DMS53 (cell line): ENCODE results near the gene NBPF1.
"Not testable (repeated sequence)": the region's sequence is repeated elsewhere in the genome, so short reads cannot be mapped to it uniquely, and the experiment has no call there.

Source experiments
- DNase-seq: peaks from one replicate; lab custom pipeline; 2025; lab: John Stamatoyannopoulos, UW

NBPF1 gene

DNA sequence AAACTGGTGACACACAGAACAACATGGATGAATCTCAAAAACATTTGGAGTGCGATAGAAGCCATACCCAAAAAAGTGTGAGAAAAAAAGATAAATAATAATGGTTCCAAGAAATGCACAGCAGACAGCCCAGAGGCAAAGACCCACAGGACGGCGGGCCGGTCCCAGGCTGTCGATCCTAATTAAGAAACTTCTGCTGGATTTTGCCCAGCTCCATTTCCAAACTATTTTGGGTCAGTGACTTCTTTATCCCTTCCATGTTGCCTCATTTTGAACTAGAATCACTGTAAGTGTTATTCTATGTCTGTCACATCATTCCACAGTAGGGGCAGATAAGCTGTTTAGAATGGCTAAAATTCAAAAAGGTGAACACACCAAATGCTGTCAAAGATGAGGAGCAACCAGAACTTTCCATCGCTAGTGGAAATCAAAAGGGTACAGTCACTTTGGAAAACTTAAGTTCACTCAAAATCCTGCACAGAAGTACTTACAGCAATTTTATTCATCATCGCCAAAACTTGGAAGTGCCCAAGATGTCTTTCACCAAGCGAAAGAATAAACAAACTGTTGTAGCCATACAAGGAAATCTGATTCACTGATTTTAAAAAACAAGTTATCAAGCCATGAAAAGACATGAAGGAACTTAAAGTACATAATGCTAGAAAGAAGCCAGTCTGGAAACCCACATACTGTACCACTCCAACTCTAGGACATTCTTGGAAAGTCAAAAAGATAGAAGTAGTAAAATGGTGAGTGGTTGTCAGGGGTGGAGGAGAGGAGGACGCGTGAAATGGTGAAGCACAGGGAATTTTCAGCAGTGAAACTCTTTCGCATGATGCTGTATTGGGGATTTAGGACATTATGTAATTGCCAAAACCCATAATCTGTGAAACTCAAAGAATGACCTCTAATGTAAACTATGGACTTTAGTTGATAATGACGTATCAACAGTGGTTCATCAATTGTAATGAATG, 7.5 kb downstream of the NBPF1 start:
- no peak for DNase-seq

DNA sequence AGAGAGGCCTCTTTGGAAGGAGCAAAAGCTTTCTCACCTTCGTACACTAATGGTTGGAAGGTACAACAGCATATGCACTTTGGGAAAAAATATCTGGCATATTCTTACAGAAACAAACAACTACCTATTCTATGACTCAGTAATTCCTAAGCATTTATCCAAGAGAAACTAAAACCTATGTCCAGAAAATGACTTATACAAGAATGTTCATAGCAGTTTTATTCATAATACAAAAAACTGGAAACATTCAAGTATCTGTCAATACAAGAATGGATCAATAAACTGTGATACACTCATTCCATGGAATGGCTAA, 8.2 kb downstream of the NBPF1 start:
- DNase-seq: no peak

DNA sequence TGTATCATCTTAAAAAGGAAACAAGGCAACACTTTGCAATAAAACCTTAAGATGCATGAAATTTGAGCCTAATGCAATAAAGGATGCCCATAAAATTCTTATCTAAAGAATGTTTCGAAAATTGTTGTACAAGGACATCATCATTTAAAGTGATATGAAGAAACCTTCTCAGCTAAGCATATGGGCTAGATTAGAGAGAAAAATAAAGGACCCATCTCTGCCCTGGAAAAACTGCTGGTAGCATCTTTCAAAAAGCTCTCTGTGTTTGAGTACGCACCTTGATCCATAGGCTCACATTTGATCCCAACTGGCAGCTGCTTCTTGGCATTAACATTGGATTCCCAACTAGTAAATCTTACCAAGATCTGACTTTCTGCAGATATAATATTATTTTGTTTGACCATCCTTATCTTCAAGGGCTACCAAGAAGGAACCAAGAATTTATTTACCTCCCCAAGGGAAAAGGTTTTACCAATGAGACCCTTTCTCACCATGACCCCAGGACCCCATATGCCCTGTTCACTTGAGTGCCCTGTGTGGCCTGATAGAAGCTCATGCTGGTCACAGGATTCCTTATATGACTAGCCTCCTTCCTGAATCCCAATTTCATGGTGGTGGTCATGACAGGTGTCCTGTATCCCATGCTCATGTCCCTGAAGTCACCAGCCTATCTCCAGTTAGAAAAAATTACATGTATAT, 8.7 kb downstream of the NBPF1 start:
- not testable (repeated sequence) for DNase-seq

DNA sequence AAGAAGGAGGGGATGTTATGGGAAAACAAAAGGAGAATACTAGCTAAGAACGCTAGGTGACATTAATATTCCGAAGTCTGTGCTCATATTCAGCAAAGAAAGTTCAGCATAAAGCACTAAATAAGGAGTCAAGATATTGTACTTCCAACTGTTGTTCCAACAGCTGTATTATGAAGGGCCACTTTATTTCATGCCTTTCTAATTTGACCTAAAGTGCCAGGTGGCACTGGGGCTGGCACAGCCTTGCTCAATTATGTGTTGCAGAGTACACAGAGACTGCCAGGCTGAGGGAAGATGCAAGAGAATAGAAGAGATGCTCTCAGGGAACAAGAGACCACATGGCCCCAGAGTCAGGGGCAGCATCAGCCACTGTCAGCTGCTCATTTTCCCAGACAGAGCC, 9.7 kb downstream of the NBPF1 start:
- not testable (repeated sequence) for DNase-seq

DNA sequence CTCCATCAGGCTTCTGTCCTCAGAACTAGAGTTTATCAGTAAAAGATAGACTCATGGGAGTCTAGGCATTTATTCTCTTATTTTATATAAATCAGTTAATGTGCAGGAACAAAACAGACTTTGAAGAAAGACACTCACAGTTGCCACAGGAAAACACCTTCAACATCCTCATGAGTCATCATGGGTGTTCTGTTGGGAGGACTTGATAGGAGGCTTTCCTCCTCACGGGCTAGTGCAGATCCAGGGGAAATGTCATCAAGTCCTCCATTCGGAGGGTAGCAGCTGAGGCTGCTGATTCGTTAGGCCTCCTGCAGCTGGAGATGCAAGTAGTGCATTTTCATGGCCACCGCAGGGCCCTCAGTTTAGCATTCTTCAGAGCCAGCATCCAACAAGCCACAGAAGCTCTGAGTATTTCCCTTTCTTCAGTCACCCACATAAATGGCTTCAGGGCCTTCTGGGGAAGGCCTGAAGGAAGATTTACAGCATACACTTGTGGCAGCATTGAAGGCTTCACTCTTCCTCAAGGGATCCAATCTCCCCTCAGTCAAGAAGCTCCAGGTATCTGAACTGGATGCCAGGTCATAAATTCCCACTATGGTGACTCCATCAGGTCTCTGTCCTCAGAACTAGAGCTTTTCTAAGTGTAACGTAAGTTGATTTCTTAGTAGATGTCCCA, 10.9 kb downstream of the NBPF1 start:
- not testable (repeated sequence) for DNase-seq

DNA sequence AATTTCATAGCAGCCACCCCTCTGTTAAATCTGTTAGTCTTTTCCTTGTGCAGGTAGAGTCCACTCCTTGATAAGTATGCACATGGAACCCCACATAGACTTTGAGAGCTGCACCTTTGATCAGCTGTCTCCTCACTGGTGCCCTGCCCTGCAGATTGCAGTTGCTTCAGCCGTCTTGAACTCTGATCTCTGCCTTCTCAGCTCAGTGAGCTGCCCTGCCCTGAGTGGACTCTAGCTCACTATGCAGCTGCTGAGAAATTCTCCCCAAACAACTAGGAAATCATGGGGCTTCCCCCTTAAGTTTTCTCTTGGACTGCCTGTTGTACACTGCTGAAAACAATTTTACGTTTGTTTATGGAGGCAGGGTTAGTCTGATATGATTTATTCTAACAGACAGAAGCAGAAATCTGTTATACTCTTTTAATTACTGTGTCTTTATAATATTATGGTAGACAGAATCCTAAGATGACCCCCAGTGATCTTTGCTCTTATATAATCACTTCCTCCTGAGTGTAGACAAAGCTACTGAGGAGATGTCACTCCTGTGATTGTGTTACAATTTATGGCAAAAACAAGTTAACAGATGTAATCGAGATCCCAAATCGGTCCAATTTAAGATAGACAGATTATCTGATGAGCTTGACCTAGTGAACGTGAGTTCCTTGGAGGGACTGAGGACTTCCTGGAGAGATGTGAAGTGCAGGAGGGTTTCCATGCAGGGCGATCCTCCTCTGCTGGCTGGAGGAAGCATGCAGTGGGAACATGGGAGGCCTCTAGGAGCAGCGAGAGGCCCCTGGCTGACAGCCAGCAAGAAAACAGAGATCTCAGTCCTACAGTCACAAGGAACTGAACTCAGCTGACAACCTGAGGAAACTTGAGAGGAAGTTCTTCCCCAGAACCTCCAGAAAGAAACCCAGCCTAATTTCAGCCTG, 12.2 kb downstream of the NBPF1 start:
- DNase-seq: not testable (repeated sequence)

DNA sequence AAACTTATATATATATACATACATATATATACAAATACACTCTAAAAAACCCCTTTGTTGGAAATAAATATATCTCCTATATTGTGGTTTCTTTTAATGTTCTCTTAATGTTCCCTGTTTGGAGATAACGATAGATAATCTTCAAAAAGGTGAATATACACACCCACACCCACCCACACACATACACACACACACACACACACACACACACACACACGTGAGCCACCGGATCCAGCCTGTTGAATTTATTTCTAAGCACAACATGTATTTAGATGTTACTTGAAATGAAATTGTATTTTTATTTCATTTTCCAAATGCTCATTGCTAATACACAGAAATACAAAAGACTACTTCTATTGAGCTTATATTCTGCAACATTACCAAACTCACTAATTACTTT, 14.0 kb downstream of the NBPF1 start:
- DNase-seq: not testable (repeated sequence)

DNA sequence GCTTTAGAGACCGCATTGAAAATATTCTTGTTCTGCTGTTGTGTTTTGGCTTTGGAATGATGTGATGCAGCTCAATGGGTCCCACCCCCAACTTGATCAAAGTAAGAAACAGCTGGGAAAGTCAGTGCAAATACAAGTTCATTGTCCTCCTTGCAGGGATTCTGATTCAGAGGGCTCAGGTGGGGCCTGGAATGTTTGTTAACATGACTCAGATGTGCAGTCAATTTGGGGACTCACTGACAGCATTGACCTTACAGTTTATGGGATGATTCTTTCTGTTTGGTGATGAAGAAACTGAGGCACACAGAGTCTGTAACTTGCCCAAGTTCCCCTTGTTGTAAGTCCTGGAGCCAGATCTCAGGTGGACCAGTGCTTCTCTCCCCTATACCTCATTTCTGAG, 18.1 kb downstream of the NBPF1 start:
- not testable (repeated sequence) for DNase-seq

DNA sequence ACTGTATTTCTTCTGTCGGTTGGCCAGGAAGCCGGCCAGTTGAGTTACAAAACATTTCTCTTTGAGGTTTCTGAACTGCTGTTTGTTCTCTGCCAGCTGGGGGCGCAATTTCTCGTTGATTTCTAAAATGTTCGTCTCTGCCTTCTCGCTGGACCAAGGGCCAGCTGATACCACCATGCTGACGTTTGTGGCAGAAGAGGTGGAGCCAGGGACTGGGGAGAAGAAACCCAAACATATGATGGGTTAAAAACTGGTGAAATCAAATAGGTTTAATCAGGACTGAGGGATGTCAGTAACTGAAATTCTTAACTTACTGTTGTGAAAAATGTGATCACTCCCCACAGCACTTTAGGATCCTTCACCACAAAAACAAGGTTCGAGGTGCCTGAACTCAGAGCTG, 21.5 kb downstream of the NBPF1 start:
- DNase-seq: not testable (repeated sequence)

DNA sequence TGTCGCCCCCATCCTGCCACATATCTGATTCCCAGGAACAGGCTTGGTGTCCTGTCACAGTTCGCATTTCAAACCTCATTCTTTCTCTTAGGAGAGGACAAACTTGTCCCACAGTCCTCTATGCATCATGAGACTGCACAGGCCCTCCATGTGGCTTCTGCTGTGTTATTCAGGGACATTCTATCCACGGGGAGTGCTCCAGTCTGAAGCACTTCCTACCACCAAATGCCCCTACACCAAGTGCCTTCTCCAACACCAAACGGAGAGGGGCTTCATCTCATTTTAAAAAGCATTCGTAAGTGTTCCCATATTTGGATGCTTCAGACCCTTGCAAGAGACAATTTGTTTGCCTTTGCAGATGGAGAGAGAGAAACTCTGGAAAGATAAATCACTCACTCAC, 25.3 kb downstream of the NBPF1 start:
- not testable (repeated sequence) for DNase-seq

DNA sequence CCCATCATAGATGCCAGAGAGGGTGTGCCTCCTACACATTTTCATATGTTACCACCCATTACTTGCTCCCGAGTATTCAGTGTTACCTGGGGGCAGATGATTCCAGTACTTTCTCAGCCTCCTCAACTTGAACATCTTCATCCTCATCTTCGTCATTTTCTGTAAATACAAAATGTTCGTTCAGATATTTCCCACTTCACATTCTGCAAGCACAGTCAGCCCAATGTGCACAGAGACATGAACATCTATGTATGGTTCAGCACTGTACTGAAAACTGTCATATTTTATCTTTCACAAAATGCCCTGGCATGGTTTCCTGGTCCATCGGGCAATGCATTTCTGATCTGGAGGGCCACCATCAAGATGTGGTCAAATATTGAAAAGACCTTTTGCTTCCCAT, 25.7 kb downstream of the NBPF1 start:
- not testable (repeated sequence) for DNase-seq

DNA sequence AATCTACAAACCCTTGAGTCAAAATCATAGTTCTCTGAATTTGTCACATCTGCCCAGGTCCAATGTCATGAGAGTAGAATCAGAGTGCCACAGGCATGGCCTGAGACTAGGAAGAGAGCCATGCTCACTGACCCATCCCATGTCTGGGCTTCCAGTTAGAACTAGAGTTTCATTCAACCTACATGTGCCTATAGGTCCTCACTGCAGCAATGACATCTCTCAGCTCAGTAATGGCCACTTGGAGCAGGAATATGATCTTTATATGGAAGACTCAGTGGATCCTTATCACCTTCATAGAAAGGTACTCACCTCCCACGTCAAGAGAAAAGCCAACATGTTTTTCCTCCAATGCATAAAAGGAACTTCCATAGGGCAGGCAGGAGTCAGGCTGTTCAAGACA, 48.0 kb downstream of the NBPF1 start:
- not testable (repeated sequence) for DNase-seq

DNA sequence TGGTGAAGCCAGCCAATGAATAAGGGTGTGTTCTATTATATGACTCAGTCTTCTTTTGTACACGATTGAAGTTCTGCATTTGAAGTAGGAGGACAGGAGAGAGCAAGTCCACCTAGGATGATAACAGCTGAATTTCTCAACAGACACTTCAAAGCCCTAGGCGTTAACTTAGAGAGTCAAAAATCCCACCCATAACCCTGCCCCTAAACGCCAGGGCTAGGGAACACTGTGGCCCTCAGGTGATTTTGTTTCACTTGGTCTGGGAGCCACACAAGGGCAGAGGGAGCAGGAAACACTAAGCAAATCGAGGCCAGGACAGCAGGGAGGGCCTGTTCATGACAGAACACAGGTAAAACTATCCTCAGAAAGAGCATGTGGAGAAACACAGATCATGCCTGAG, 52.3 kb downstream of the NBPF1 start:
- not testable (repeated sequence) for DNase-seq

DNA sequence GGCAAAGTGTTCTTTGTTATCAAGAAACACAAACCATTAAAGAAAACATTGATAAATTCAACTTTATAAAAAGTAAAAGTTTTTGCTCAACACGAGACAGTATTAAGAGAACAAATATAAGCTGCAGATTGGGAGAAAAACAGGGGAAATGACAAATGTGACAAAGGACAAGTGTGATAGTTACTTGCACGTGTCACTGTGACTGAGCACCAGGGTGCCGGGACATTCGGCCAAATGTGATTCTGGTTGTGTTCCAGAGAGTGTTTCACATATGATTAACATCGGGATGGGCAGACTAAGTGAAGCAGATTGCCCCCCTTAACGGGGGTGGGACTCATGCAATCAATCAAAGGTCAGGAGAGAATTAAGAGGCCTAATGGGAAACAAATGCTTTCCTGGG, 52.9 kb downstream of the NBPF1 start:
- not testable (repeated sequence) for DNase-seq

DNA sequence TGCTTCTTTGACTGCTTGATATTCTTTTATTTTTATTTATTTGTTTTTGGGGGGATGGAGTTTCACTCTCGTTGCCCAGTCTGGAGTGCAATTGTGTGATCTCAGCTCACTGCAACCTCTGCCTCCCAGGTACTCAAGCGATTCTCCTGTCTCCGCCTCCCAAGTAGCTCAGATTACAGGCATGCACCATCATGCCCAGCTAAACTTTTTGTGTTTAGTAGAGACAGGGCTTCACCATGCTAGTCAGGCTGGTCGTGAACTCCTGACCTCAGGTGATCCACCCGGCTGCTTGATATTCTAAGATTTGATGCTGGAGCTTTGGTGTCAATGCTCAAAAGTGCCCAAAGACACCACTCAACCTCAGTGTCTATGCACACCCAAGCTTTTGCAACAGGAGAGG, 53.7 kb downstream of the NBPF1 start:
- not testable (repeated sequence) for DNase-seq

DNA sequence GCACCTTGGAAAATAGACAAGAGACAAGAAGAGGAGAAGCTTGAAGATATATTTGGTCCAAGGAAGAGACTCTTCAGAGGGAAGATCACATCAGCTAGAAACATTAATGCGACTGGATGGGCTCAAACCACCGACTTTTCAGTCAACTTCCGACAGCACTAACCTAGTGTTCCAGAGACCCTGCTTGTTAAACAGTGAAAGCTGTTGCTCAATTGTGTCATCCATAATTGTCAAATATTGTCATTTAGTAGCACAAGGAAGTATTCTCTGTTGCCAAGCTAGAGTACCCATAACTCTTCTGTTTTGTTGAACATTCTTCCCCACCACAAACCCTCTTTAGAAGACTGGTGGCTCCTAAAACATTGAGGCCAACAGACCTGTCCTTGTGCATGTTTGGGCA, 56.3 kb downstream of the NBPF1 start:
- DNase-seq: not testable (repeated sequence)

DNA sequence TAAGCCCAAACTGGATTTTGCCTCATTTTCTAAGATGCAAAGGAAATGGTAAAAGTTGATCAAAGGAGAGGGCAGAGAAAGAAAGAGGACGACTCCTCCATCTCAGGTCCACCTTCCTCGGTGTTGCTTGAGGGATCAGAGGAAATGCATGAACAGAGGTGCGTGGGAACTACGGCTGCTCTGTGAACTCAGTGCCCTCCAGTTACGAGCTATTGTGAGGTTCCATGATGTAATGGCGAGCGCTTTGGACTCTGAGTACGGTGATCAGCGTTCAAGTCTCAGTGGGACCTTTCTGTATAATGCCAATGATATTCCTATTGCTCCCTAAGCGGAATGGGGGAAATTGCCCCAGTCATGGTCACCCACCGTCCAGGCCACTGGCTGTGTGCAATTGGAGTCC, 60.1 kb downstream of the NBPF1 start:
- not testable (repeated sequence) for DNase-seq

DNA sequence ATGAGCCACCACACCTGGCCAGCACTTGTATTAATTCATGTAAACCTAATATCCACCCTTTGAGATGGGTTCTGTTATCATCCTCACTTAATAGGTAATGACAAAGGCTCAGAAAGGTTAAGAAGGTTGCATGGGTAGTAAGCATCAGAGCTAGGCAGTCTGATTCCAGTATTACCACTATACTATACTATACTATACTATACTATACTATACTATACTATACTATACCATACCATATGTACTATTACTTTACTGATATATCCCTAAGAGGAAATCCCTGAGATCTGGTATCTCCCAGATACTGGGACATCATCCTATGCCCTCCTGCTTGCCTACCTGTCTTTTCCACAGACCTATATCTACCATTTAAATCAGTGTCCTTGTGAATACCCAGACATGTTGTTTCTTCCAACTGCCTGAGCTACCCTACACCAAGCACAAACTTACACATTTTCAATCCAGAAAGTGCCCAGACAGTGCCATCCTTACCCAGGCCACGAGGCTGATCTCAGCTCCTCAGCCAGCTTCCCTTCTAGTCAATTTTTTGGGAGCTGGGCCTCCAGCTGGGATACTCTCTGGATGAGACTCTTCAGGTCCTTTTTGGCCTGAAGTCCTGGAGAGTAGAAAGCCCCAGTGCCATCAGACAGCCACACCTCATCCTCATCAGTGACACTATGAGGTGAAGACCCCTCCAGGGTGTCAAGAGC, 63.0 kb downstream of the NBPF1 start:
- DNase-seq: not testable (repeated sequence)

DNA sequence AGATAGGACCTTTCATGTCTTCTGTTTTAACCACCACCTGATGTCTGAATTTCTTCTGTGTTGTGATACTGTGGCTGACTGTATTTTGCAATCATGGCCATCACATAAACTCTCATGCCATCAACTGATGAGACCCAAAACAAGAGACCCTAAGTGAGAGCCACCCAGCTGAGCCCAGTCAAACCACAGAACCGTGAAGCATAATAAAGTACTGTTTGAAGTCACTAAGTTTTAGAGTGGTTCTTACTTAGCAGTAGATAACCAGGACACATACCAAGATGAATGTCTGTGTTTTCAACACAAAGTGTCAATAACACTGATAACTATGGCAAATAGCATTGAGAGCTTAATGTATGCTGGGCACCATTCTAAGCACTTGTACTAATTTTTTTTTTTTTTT, 63.8 kb downstream of the NBPF1 start:
- DNase-seq: not testable (repeated sequence)

DNA sequence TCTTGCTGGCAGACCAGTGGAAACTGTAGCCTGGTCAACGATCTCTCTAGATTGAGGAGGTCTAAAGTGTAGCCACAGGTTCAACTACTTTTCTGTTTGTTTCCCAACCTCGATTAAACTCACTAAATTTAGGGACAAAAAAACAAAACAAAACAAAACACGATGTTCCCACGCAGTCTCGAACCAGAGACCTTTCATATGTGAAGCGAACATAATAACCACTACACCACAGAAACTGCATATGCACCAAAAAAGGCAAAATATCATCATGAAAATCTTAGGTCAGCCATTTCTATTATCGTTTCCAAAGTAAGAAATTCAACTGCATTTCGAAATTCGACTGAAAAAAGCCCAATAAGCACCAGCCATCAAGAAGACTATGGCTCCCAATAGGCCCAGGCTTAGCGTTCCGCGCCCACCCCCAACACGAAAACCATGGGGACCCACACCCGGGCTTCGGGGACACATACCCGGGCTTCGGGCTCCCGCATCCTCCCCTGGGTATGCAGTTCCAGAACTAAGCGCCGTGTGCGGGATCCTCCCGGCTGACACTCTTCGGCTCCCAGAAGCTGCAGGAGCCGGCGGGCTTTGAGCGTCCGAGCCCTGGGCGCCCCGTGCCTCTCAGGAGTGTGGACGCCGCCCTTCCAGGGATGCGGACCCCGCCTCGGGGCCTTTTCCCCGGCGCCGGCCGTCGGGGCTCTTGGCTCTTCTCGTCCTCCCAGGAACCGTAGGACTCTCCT, 65.7 kb downstream of the NBPF1 start:
- not testable (repeated sequence) for DNase-seq
